ENCODE results near the gene WNK4.
"Not testable (repeated sequence)": the region's sequence is repeated elsewhere in the genome, so short reads cannot be mapped to it uniquely, and the experiment has no call there.

Gene WNK4

GRCh38 chr17:42779936-42780850, at the start of gene WNK4:
Gene WNK4, plus strand, starts transcription at chr17:42780610. Its CDS starts 89 bp downstream, at chr17:42780699.
- DNase-seq: no peak

- no peak for DNase-seq
Observed at GRCh38 chr17:42740699-42741098, 39.7 kb upstream of the WNK4 start.

GRCh38 chr17:42742916-42743315, 37.5 kb upstream of the WNK4 start:
- DNase-seq: not testable (repeated sequence)

GRCh38 chr17:42743595-42744282, 36.7 kb upstream of the WNK4 start:
- no peak for DNase-seq

- peak; percentile 85 for DNase-seq
Observed at GRCh38 chr17:42744283-42744805, 36.1 kb upstream of the WNK4 start.

- DNase-seq: peak; percentile 98
Observed at GRCh38 chr17:42744806-42745617, 35.4 kb upstream of the WNK4 start, which contains the start of gene EZH1. Gene EZH1, minus strand, starts transcription at chr17:42745040. Its CDS starts 16,099 bp downstream, at chr17:42728941.

GRCh38 chr17:42748202-42748907, 32.1 kb upstream of the WNK4 start:
- DNase-seq: no peak

GRCh38 chr17:42748908-42749798, 31.3 kb upstream of the WNK4 start:
- DNase-seq: no peak

- no peak for DNase-seq
Observed at GRCh38 chr17:42750739-42751344, 29.6 kb upstream of the WNK4 start.

GRCh38 chr17:42751628-42752027, 28.8 kb upstream of the WNK4 start:
- DNase-seq: no peak

GRCh38 chr17:42754782-42755181, 25.6 kb upstream of the WNK4 start:
- no peak for DNase-seq

GRCh38 chr17:42759982-42760651, 20.3 kb upstream of the WNK4 start:
- DNase-seq: no peak

GRCh38 chr17:42760652-42761581, 19.5 kb upstream of the WNK4 start, which contains the start of gene RAMP2:
Gene RAMP2, plus strand, starts transcription at chr17:42761227. Its CDS starts 35 bp downstream, at chr17:42761262.
- peak; percentile 39 for DNase-seq

- no peak for DNase-seq
Observed at GRCh38 chr17:42761638-42762037, 18.8 kb upstream of the WNK4 start.

- DNase-seq: no peak
Observed at GRCh38 chr17:42766124-42766523, 14.3 kb upstream of the WNK4 start.

- no peak for DNase-seq
Observed at GRCh38 chr17:42767512-42767911, 12.9 kb upstream of the WNK4 start.

- DNase-seq: not testable (repeated sequence)
Observed at GRCh38 chr17:42768006-42768405, 12.4 kb upstream of the WNK4 start.

GRCh38 chr17:42769964-42770363, 10.4 kb upstream of the WNK4 start:
- not testable (repeated sequence) for DNase-seq

- no peak for DNase-seq
Observed at GRCh38 chr17:42772945-42773289, 7.5 kb upstream of the WNK4 start.
